ENCODE measurements around the gene HNRNPLL.

Gene HNRNPLL

DNA sequence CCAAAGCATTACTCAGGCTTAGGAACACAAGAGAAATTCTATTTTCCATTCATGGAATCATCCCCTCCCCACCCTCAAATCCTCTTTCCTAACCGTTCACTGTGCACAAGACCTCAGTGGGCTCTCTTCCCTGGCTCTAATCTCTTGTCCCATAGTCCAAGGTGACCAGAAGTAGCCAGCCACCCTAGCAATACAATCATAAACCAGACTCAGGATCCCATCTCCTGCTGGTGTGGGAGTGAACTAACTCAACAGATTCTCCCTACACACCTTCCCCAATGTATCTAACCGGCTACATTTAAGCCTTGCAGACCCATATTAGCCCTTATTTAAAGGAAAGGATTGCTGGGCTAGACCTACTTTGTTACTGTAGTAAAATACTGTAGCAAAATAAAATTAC lies 45.5 kb downstream of the HNRNPLL start:
- Histone ChIP-seq H3K27ac (ENCODE audit: insufficient read depth, low read length, poor library complexity, severe bottlenecking) (no peak overlapping the region), H3K36me3 (ENCODE audit: control insufficient read depth, insufficient read depth, low read length) (peaks cover 15% of the 10 kb centered on the region), H3K27me3 (replicated peaks; ENCODE audit: control insufficient read depth, insufficient read depth, low read length, poor library complexity, severe bottlenecking) (no peaks in the 10 kb centered on the region)

GRCh38 chr2:38556006-38556801 lies 46.5 kb downstream of the HNRNPLL start:
- Histone ChIP-seq H3K4me3 (ENCODE audit: insufficient read depth, low read depth, low read length, poor library complexity, severe bottlenecking) (no peak overlapping the region), H3K27ac (ENCODE audit: insufficient read depth, low read length, poor library complexity, severe bottlenecking) (no peak overlapping the region), H3K27me3 (replicated peaks; ENCODE audit: control insufficient read depth, insufficient read depth, low read length, poor library complexity, severe bottlenecking) (no peaks in the 10 kb centered on the region), H3K9me3 (ENCODE audit: control insufficient read depth, low read length) (no peaks in the 10 kb centered on the region), H3K4me1 (ENCODE audit: control insufficient read depth, insufficient read depth, low read length, poor library complexity, severe bottlenecking) (no peaks in the 10 kb centered on the region), H3K36me3 (ENCODE audit: control insufficient read depth, insufficient read depth, low read length) (peaks cover 6% of the 10 kb centered on the region)
- no peak for DNase-seq

More for the DNA sequence above, 45.5 kb downstream of the HNRNPLL start:
- DNase-seq = no peak
- Histone ChIP-seq H3K9me3 (ENCODE audit: control insufficient read depth, low read length) (no peaks in the 10 kb centered on the region), H3K4me1 (ENCODE audit: control insufficient read depth, insufficient read depth, low read length, poor library complexity, severe bottlenecking) (no peaks in the 10 kb centered on the region), H3K4me3 (ENCODE audit: insufficient read depth, low read depth, low read length, poor library complexity, severe bottlenecking) (no peak overlapping the region)

DNA sequence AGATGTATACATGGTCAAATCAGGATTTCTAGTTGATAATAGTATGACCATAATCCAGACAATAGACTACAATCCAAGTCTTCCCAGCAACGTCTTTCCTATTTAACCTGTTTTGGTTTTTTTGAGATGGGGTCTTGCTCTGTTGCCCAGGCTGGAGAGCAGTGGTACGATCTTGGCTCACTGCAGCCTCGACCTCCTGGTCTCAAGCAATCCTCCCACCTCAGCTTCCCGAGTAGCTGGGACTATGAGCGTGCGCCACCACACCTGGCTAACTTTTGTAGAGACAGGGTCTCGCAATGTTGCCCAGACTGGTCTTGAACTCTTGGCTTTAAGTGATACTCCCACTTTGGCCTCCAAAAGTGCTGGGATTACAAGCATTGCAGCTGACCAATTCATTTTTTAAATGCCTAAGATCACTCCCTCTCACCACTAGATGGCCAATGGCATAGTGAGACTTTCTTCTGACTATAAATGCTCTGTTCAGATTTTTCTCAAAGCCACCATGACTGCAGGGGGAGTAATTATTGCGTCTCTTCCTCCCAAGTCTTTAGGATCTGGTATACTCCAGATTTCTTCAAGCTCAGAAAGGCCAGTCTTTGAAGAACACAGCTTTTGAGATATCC lies 47.6 kb downstream of the HNRNPLL start:
- Histone ChIP-seq H3K36me3 (ENCODE audit: control insufficient read depth, insufficient read depth, low read length) (no peaks in the 10 kb centered on the region), H3K4me3 (ENCODE audit: insufficient read depth, low read depth, low read length, poor library complexity, severe bottlenecking) (no peak overlapping the region), H3K4me1 (ENCODE audit: control insufficient read depth, insufficient read depth, low read length, poor library complexity, severe bottlenecking) (no peaks in the 10 kb centered on the region), H3K27ac (ENCODE audit: insufficient read depth, low read length, poor library complexity, severe bottlenecking) (no peak overlapping the region), H3K9me3 (ENCODE audit: control insufficient read depth, low read length) (no peaks in the 10 kb centered on the region), H3K27me3 (replicated peaks; ENCODE audit: control insufficient read depth, insufficient read depth, low read length, poor library complexity, severe bottlenecking) (no peaks in the 10 kb centered on the region)
- DNase-seq = no peak

DNA sequence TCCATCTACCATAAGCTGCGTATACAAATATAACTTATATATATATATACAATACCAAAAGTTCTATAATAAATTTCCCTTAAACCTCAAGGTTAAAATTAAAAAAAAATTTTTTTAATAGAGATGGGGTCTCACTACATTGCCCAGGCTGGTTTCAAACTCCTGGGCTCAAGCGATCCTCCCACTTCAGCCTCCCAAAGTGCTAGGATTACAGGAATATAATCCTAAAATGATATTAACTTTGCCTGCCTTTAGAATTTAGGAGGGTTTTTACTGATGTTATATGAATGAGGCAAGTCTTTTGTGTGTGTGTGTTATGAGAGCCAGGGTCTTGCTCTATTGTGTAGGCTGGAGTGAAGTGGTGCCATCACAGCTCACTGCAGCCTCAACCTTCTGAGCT lies 49.2 kb downstream of the HNRNPLL start:
- Histone ChIP-seq H3K27ac (ENCODE audit: insufficient read depth, low read length, poor library complexity, severe bottlenecking) (no peak overlapping the region), H3K9me3 (ENCODE audit: control insufficient read depth, low read length) (no peaks in the 10 kb centered on the region), H3K36me3 (ENCODE audit: control insufficient read depth, insufficient read depth, low read length) (no peaks in the 10 kb centered on the region), H3K27me3 (replicated peaks; ENCODE audit: control insufficient read depth, insufficient read depth, low read length, poor library complexity, severe bottlenecking) (no peaks in the 10 kb centered on the region), H3K4me3 (ENCODE audit: insufficient read depth, low read depth, low read length, poor library complexity, severe bottlenecking) (no peak overlapping the region), H3K4me1 (ENCODE audit: control insufficient read depth, insufficient read depth, low read length, poor library complexity, severe bottlenecking) (no peaks in the 10 kb centered on the region)
- no peak for DNase-seq

DNA sequence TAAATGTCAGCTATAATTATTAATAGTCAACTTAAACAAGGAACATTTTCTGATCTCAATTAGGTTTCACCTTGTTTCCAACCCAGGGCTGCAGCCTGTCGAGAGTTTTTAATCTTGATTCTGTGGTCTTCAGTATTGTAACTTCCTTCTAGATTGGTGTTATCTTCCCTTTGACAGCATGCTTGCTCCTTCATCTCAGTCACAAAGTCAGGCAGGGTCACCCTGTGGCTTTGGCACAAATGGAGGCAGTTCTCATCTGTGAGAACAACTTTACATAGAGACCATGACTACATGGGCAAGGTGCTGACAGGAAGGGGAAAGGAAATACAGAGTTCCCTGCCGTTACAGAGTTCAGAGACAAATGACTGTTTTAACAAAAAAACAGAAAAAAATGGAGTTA lies 50.5 kb downstream of the HNRNPLL start:
- no peak overlapping the region for H3K4me3 ChIP-seq (ENCODE audit: insufficient read depth, low read depth, low read length, poor library complexity, severe bottlenecking)
- H3K9me3 ChIP-seq (ENCODE audit: control insufficient read depth, low read length) = no peaks in the 10 kb centered on the region
- H3K4me1 ChIP-seq (ENCODE audit: control insufficient read depth, insufficient read depth, low read length, poor library complexity, severe bottlenecking) = no peaks in the 10 kb centered on the region
- H3K27me3 ChIP-seq (replicated peaks; ENCODE audit: control insufficient read depth, insufficient read depth, low read length, poor library complexity, severe bottlenecking) = no peaks in the 10 kb centered on the region
- H3K36me3 ChIP-seq (ENCODE audit: control insufficient read depth, insufficient read depth, low read length) = no peaks in the 10 kb centered on the region
- H3K27ac ChIP-seq (ENCODE audit: insufficient read depth, low read length, poor library complexity, severe bottlenecking) = no peak overlapping the region
- no peak for DNase-seq

GRCh38 chr2:38551746-38552145 lies 51.0 kb downstream of the HNRNPLL start:
- no peaks in the 10 kb centered on the region for H3K9me3 ChIP-seq (ENCODE audit: control insufficient read depth, low read length)
- no peak overlapping the region for H3K27ac ChIP-seq (ENCODE audit: insufficient read depth, low read length, poor library complexity, severe bottlenecking)
- H3K36me3 ChIP-seq (ENCODE audit: control insufficient read depth, insufficient read depth, low read length) = no peaks in the 10 kb centered on the region
- DNase-seq = no peak
- H3K27me3 ChIP-seq (replicated peaks; ENCODE audit: control insufficient read depth, insufficient read depth, low read length, poor library complexity, severe bottlenecking) = no peaks in the 10 kb centered on the region
- H3K4me1 ChIP-seq (ENCODE audit: control insufficient read depth, insufficient read depth, low read length, poor library complexity, severe bottlenecking) = no peaks in the 10 kb centered on the region
- no peak overlapping the region for H3K4me3 ChIP-seq (ENCODE audit: insufficient read depth, low read depth, low read length, poor library complexity, severe bottlenecking)

DNA sequence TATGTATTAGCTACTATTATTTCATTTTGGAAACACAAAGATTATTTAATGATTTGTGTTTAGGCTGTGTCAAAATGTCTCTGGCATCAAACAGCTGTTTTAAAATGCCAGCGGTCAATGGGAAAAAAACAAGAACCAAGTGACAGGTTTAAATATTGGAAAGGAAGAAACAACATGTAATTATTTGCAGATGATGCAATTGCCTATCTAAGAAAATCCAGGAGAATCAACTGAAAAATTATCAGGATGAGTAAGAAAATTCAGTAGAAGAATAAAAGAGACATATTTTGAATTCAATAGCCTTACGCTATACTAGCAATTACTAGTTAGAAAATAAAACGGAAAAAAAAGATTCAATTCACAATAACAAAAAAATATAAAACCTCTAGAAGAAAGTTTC lies 51.6 kb downstream of the HNRNPLL start:
- Histone ChIP-seq H3K36me3 (ENCODE audit: control insufficient read depth, insufficient read depth, low read length) (no peaks in the 10 kb centered on the region), H3K4me1 (ENCODE audit: control insufficient read depth, insufficient read depth, low read length, poor library complexity, severe bottlenecking) (no peaks in the 10 kb centered on the region), H3K27ac (ENCODE audit: insufficient read depth, low read length, poor library complexity, severe bottlenecking) (no peak overlapping the region), H3K4me3 (ENCODE audit: insufficient read depth, low read depth, low read length, poor library complexity, severe bottlenecking) (no peak overlapping the region), H3K27me3 (replicated peaks; ENCODE audit: control insufficient read depth, insufficient read depth, low read length, poor library complexity, severe bottlenecking) (no peaks in the 10 kb centered on the region), H3K9me3 (ENCODE audit: control insufficient read depth, low read length) (no peaks in the 10 kb centered on the region)
- no peak for DNase-seq

DNA sequence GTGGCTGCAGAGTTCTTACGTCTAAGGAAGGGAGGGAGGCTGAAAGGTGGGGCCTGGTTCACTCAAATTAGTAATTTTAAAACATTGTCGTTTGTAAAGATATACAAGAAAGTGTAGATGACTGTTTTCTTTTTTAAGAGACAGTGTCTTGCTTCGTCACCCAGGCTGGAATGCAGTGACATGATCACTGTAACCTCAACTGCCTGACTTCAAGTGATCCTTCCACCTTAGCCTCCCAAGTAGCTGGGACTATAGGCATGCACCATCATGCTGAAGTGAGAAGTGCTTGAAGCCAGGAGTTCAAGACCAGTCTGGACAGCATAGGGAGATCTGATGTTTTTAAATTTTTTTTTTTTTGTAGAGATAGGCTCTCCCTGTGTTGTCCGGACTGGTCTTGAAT lies 52.9 kb downstream of the HNRNPLL start:
- Histone ChIP-seq H3K27ac (ENCODE audit: insufficient read depth, low read length, poor library complexity, severe bottlenecking) (no peak overlapping the region), H3K4me3 (ENCODE audit: insufficient read depth, low read depth, low read length, poor library complexity, severe bottlenecking) (no peak overlapping the region), H3K4me1 (ENCODE audit: control insufficient read depth, insufficient read depth, low read length, poor library complexity, severe bottlenecking) (no peaks in the 10 kb centered on the region)

DNA sequence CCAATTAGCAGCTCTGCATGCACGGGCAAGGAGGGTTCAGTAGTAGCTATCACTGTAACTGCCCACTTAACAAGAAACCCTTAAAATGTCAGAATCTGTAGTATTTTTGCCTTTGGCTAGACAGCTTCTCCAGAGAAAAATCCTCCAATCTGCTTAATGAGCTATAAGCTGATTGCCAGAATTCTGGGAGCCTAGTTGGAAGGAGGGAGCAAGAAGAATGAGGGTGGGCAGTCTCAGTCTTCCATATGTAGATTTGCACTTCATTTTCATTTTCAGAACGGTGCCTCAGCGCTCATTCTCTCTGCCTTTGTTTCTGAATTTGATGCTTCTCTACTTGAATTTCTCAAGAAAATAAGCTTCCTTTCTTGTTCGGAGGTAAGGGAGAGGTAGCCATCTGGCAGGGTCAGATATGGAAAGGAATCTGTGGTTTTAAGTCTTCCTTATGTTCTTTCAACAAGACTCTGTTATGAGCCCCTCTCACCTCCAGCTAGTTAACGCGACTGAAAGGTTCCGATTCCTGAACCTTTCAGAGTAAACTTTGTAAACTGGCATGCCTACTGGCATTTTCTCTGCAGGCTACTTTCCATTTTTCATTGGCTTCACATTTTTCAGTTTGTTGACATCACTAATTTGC lies 53.5 kb downstream of the HNRNPLL start:
- H3K4me1 ChIP-seq (ENCODE audit: control insufficient read depth, insufficient read depth, low read length, poor library complexity, severe bottlenecking) = no peaks in the 10 kb centered on the region
- H3K4me3 ChIP-seq (ENCODE audit: insufficient read depth, low read depth, low read length, poor library complexity, severe bottlenecking) = no peak overlapping the region
- no peak for DNase-seq
- no peaks in the 10 kb centered on the region for H3K36me3 ChIP-seq (ENCODE audit: control insufficient read depth, insufficient read depth, low read length)
- no peaks in the 10 kb centered on the region for H3K27me3 ChIP-seq (replicated peaks; ENCODE audit: control insufficient read depth, insufficient read depth, low read length, poor library complexity, severe bottlenecking)
- H3K27ac ChIP-seq (ENCODE audit: insufficient read depth, low read length, poor library complexity, severe bottlenecking) = no peak overlapping the region
- no peaks in the 10 kb centered on the region for H3K9me3 ChIP-seq (ENCODE audit: control insufficient read depth, low read length)

More for the DNA sequence above, 52.9 kb downstream of the HNRNPLL start:
- no peaks in the 10 kb centered on the region for H3K9me3 ChIP-seq (ENCODE audit: control insufficient read depth, low read length)
- no peaks in the 10 kb centered on the region for H3K27me3 ChIP-seq (replicated peaks; ENCODE audit: control insufficient read depth, insufficient read depth, low read length, poor library complexity, severe bottlenecking)
- H3K36me3 ChIP-seq (ENCODE audit: control insufficient read depth, insufficient read depth, low read length) = no peaks in the 10 kb centered on the region
- no peak for DNase-seq

DNA sequence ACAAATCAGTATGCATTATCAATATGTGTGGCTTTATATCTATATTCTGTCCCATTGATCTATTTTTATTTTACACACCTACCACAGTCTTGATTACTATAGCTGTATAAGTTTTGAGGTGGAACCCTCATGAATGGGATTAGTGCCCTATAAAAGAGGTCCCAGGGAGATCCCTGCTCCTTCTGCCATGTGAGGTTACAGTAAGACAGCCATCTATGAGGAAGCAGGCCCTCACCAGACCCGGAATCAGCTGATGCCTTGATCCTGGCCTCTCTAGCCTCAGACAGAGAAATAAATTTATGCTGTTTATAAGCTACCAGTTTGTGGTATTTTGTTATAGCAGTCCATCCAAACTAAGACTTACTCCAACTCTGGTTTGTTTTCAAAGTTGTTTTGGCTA lies 54.9 kb downstream of the HNRNPLL start:
- Histone ChIP-seq H3K9me3 (ENCODE audit: control insufficient read depth, low read length) (no peaks in the 10 kb centered on the region), H3K4me1 (ENCODE audit: control insufficient read depth, insufficient read depth, low read length, poor library complexity, severe bottlenecking) (peaks cover 5% of the 10 kb centered on the region), H3K27me3 (replicated peaks; ENCODE audit: control insufficient read depth, insufficient read depth, low read length, poor library complexity, severe bottlenecking) (no peaks in the 10 kb centered on the region), H3K36me3 (ENCODE audit: control insufficient read depth, insufficient read depth, low read length) (no peaks in the 10 kb centered on the region), H3K4me3 (ENCODE audit: insufficient read depth, low read depth, low read length, poor library complexity, severe bottlenecking) (no peak overlapping the region), H3K27ac (ENCODE audit: insufficient read depth, low read length, poor library complexity, severe bottlenecking) (no peak overlapping the region)
- no peak for DNase-seq
